HL-60 (cell line): ENCODE measurements around the gene TCEA2.

ENCODE experiments used
- POLR2AphosphoS5 ChIP-seq: IDR thresholded peaks from 2 replicates; pipeline ENCODE4 v1.6.1; 2012; ENCODE audit warnings: low read depth
- TF ChIP-seq, protein P1 (sequence below): IDR thresholded peaks from one replicate; pipeline ENCODE4 v1.5.1; 2011; ENCODE audit warnings: low read length, control low read depth, inconsistent platforms; ENCODE audit not compliant: insufficient read depth

DNA sequence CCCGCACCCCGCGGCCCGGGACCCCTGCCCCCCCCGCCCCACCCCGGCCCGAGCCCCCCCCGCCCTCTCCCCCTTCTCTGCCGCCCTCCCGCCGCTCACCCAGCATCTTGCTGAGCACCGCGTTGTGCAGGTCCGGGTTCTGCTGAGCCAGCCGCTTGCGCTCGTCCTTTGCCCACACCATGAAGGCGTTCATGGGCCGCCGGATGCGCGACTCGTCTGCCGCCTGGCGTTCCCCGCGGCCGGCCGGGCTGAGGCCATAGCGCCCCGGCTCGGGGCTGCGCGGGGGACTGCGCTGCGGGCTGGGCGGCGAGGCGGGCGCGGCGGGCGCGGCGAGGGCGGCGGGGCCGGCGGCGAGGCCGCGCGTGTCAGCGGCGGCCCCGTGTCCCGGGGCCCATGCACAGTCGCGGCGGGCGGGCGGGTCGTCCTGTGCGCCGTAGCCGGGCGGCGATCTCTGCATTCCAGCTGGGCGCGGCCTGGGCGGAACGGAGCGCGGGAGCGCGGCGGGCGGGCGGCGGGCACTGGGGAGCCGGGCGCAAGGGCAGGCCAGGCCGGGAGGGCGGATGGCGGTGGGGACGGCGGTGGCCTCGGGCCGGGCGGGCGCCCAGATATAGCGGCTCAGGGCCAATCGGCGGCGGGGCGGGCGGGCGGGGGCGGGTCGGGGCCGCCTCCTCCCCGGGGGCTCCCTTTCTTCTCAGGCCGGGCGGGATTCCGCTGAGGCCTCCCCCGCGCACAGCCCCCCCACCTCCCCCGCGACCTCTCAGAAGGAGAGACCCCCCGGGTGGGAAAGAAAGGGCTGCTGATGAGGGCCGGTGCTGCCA, 13.7 kb upstream of the TCEA2 start, which contains the start of gene SOX18:
- TF ChIP-seq, protein P1, sequence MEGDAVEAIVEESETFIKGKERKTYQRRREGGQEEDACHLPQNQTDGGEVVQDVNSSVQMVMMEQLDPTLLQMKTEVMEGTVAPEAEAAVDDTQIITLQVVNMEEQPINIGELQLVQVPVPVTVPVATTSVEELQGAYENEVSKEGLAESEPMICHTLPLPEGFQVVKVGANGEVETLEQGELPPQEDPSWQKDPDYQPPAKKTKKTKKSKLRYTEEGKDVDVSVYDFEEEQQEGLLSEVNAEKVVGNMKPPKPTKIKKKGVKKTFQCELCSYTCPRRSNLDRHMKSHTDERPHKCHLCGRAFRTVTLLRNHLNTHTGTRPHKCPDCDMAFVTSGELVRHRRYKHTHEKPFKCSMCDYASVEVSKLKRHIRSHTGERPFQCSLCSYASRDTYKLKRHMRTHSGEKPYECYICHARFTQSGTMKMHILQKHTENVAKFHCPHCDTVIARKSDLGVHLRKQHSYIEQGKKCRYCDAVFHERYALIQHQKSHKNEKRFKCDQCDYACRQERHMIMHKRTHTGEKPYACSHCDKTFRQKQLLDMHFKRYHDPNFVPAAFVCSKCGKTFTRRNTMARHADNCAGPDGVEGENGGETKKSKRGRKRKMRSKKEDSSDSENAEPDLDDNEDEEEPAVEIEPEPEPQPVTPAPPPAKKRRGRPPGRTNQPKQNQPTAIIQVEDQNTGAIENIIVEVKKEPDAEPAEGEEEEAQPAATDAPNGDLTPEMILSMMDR = no peak
- no peak for TF ChIP-seq POLR2AphosphoS5
